Measurements from ENCODE around the gene DOCK4.

DOCK4 gene

GRCh38 chr7:112232212-112232978 lies 26.2 kb upstream of the DOCK4 start:
- Histone ChIP-seq H3K79me2 (ENCODE audit: insufficient read depth, low read length) (peaks cover 55% of the 10 kb centered on the region), H3K9me3 (ENCODE audit: insufficient read depth, low read depth, low read length) (no peaks in the 10 kb centered on the region), H2AFZ (ENCODE audit: low read length) (no peak overlapping the region), H3K4me2 (ENCODE audit: low read depth, low read length, poor library complexity, severe bottlenecking) (no peak overlapping the region), H3K4me3 (ENCODE audit: low read length, poor library complexity, severe bottlenecking) (no peak overlapping the region), H3K4me1 (ENCODE audit: insufficient read depth, low read length, poor library complexity, severe bottlenecking) (no peaks in the 10 kb centered on the region), H3K36me3 (ENCODE audit: insufficient read depth, low read length) (no peaks in the 10 kb centered on the region), H3K9ac (ENCODE audit: low read depth, low read length, poor library complexity, severe bottlenecking) (no peak overlapping the region), H3K27me3 (ENCODE audit: insufficient read depth, low read length, poor library complexity, severe bottlenecking) (no peaks in the 10 kb centered on the region), H3K9me2 (replicated peaks; ENCODE audit: low read depth, low read length) (no peaks in the 10 kb centered on the region), H4K20me1 (ENCODE audit: insufficient read depth, low read length, poor library complexity, severe bottlenecking) (no peaks in the 10 kb centered on the region), H3F3A (ENCODE audit: low read depth) (no peaks in the 10 kb centered on the region)
- no peak for TF ChIP-seq EZH2phosphoT487 (IDR thresholded peaks at IDR 0.05; ENCODE audit: borderline replicate concordance)
- TF ChIP-seq CTCF (conservative IDR thresholded peaks at IDR 0.05; ENCODE audit: low read length): no peak

GRCh38 chr7:112228632-112229031 lies 22.4 kb upstream of the DOCK4 start:
- no peaks in the 10 kb centered on the region for H3K27me3 ChIP-seq (ENCODE audit: insufficient read depth, low read length, poor library complexity, severe bottlenecking)
- no peak overlapping the region for H3K9ac ChIP-seq (ENCODE audit: low read depth, low read length, poor library complexity, severe bottlenecking)
- peaks cover 6% of the 10 kb centered on the region for H4K20me1 ChIP-seq (ENCODE audit: insufficient read depth, low read length, poor library complexity, severe bottlenecking)
- H2AFZ ChIP-seq (ENCODE audit: low read length): no peak overlapping the region
- H3K9me3 ChIP-seq (ENCODE audit: insufficient read depth, low read depth, low read length): no peaks in the 10 kb centered on the region
- H3K4me2 ChIP-seq (ENCODE audit: low read depth, low read length, poor library complexity, severe bottlenecking): no peak overlapping the region
- H3F3A ChIP-seq (ENCODE audit: low read depth): no peaks in the 10 kb centered on the region
- H3K4me3 ChIP-seq (ENCODE audit: low read length, poor library complexity, severe bottlenecking): no peak overlapping the region
- peaks cover 64% of the 10 kb centered on the region for H3K79me2 ChIP-seq (ENCODE audit: insufficient read depth, low read length)
- no peaks in the 10 kb centered on the region for H3K4me1 ChIP-seq (ENCODE audit: insufficient read depth, low read length, poor library complexity, severe bottlenecking)
- TF ChIP-seq CTCF (conservative IDR thresholded peaks at IDR 0.05; ENCODE audit: low read length) (no peak), EZH2phosphoT487 (IDR thresholded peaks at IDR 0.05; ENCODE audit: borderline replicate concordance) (no peak)
- H3K9me2 ChIP-seq (replicated peaks; ENCODE audit: low read depth, low read length): no peaks in the 10 kb centered on the region
- no peaks in the 10 kb centered on the region for H3K36me3 ChIP-seq (ENCODE audit: insufficient read depth, low read length)

- Histone ChIP-seq H3K36me3 (ENCODE audit: insufficient read depth, low read length) (no peaks in the 10 kb centered on the region), H3K9me2 (replicated peaks; ENCODE audit: low read depth, low read length) (no peaks in the 10 kb centered on the region), H4K20me1 (ENCODE audit: insufficient read depth, low read length, poor library complexity, severe bottlenecking) (peaks cover 6% of the 10 kb centered on the region), H3F3A (ENCODE audit: low read depth) (no peaks in the 10 kb centered on the region), H2AFZ (ENCODE audit: low read length) (no peak overlapping the region), H3K79me2 (ENCODE audit: insufficient read depth, low read length) (peaks cover 67% of the 10 kb centered on the region), H3K4me2 (ENCODE audit: low read depth, low read length, poor library complexity, severe bottlenecking) (no peak overlapping the region), H3K4me1 (ENCODE audit: insufficient read depth, low read length, poor library complexity, severe bottlenecking) (no peaks in the 10 kb centered on the region), H3K9ac (ENCODE audit: low read depth, low read length, poor library complexity, severe bottlenecking) (no peak overlapping the region), H3K27me3 (ENCODE audit: insufficient read depth, low read length, poor library complexity, severe bottlenecking) (no peaks in the 10 kb centered on the region), H3K9me3 (ENCODE audit: insufficient read depth, low read depth, low read length) (no peaks in the 10 kb centered on the region), H3K4me3 (ENCODE audit: low read length, poor library complexity, severe bottlenecking) (no peak overlapping the region)
- TF ChIP-seq EZH2phosphoT487 (IDR thresholded peaks at IDR 0.05; ENCODE audit: borderline replicate concordance): no peak
- TF ChIP-seq CTCF (conservative IDR thresholded peaks at IDR 0.05; ENCODE audit: low read length): no peak
Measured at GRCh38 chr7:112226701-112227276, 20.6 kb upstream of the DOCK4 start.
